Sigmoid colon (tissue), 7 donors: ENCODE data around the gene STK25. TPM values are rescaled to one million over a fixed set of nuclear protein-coding genes. Genes with fewer than 3 reads are reported as not detected.
A peak's percentile ranks its signal among the peaks of the same experiment; 100 is the strongest.

ENCODE experiments used
- DNase-seq: peaks from one replicate; pipeline ENCODE4 v3.0.0-alpha.2; 2019
- H3K27ac ChIP-seq, 4 donors: fragments of 200-600 bp; sonication (generic); one replicate each; pipeline ENCODE4 v1.5.1; 2016 to 2019; ENCODE audit warnings: mild to moderate bottlenecking in 1 of 4
- H3K27me3 ChIP-seq, 3 donors: fragments of 200-600 bp; sonication (generic); one replicate each; pipeline ENCODE4 v1.5.1; 2019; ENCODE audit warnings: mild to moderate bottlenecking in 1 of 3
- H3K36me3 ChIP-seq, 4 donors: fragments of 200-600 bp; sonication (generic); one replicate each; pipeline ENCODE4 v1.5.1; 2016 to 2019
- H3K4me1 ChIP-seq, 4 donors: fragments of 200-600 bp; sonication (generic); one replicate each; pipeline ENCODE4 v1.5.1; 2017 to 2019
- H3K4me3 ChIP-seq, 4 donors: fragments of 200-600 bp; sonication (generic); one replicate each; pipeline ENCODE4 v1.5.1; 2017 to 2019; ENCODE audit warnings: mild to moderate bottlenecking in 2 of 4, moderate library complexity in 1 of 4
- H3K9me3 ChIP-seq, 4 donors: fragments of 200-600 bp in 3 of 4; sonication (generic) in 3 of 4; one replicate each; pipeline versions ENCODE4 v1.5.1 to v1.6.1; 2013 to 2019
- EP300 ChIP-seq, 4 donors: sonication (generic); formaldehyde crosslinking; IDR thresholded peaks; one replicate each; pipeline ENCODE4 v1.6.1; 2017; ENCODE audit warnings: antibody characterized with exemption in 4 of 4
- POLR2A ChIP-seq, 2 donors: fragments of 450-650 bp; IDR thresholded peaks; one replicate each; pipeline ENCODE4 v1.6.1; 2016; ENCODE audit warnings: antibody characterized with exemption in 2 of 2, mild to moderate bottlenecking in 2 of 2, moderate library complexity in 2 of 2
- POLR2AphosphoS5 ChIP-seq, 4 donors: sonication (generic); formaldehyde crosslinking; IDR thresholded peaks; one replicate each; pipeline ENCODE4 v1.6.1; 2017; ENCODE audit warnings: antibody characterized with exemption in 4 of 4
- WGBS, 2 donors: extraction: QIAGEN DNeasy Blood & Tissue Kit; methylation state at CpG; one replicate each; pipeline ENCODE4 v1.1.7; 2013; 5-methylcytosine and 5-hydroxymethylcytosine counted together
- intact Hi-C: fragments of 100-400 bp; cut with DNase I; formaldehyde crosslinking; loops from one replicate; pipeline ENCODE4 v1.15.1; 2023
- polyA plus RNA-seq, 3 donors: library from polyadenylated mRNA; stranded (reverse); fragments of 200-250 nt; gene quantifications; one replicate each; pipeline ENCODE4 v1.2.3, GENCODE V29; 2013
- total RNA-seq, 4 donors: library from RNA; depleted of rRNA; stranded (reverse); fragments of >200 nt; gene quantifications; one replicate each; pipeline ENCODE4 v1.1.0, GENCODE V29; 2016
- TF ChIP-seq, protein P1 (sequence below), 4 experiments: fragments of 450-650 bp in 3 of 4; fragments of 200-600 bp in 1 of 4; IDR thresholded peaks; one replicate each; pipeline ENCODE4 v1.5.1; 2016 to 2019; ENCODE audit warnings: antibody characterized with exemption in 4 of 4, mild to moderate bottlenecking in 3 of 4, moderate library complexity in 2 of 4
- donor health status: healthy with polysubstance abuse.
- donor health status: Bipolar disorder and iron deficiency.
- donor health status: healthy.

The STK25 gene
- total and polyA plus RNA-seq, 7 donors = 77.7 to 266 (median 135) TPM

DNA sequence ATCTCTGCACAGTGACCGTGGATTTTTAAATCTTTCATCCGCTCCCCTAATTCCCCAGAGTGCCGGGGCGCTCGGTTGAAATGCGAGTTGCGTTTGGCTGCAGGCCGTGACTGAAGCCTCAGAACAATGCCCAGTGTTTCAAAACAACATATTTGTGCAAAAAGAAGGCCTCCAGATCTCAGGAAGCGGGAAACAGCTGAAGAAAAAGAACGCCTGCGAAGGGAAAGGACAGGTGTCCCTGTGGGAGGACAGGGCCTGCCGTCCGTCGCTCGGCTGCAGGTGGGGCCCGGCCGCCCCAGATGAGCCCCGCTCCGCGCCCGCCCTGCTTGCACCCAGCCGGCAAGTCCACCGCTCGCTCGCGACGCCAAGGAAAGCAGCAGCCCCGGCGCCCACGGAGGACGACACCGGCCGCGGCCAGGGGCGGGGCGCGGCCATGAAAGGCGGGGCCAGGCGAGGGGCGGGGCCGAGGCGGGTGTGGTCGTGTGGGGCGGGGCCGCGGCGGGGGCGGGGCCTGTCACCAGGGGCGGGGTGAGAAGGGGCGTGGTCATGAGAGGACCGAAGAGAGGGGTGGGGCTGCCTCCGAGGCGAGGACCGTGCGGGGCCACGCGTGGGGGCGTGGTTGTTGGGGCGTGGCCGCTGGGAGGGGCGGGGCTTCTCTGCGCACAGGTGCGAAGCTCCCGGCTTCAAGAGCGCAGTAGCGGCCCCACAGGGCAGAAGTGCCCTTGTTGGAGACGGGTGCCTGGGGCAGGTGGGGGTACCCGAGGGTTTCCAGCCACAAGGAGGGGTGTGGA lies 32.6 kb upstream of the STK25 start:
- no peak for TF ChIP-seq POLR2AphosphoS5 (IDR thresholded peaks at IDR 0.05)
- TF ChIP-seq, protein P1, sequence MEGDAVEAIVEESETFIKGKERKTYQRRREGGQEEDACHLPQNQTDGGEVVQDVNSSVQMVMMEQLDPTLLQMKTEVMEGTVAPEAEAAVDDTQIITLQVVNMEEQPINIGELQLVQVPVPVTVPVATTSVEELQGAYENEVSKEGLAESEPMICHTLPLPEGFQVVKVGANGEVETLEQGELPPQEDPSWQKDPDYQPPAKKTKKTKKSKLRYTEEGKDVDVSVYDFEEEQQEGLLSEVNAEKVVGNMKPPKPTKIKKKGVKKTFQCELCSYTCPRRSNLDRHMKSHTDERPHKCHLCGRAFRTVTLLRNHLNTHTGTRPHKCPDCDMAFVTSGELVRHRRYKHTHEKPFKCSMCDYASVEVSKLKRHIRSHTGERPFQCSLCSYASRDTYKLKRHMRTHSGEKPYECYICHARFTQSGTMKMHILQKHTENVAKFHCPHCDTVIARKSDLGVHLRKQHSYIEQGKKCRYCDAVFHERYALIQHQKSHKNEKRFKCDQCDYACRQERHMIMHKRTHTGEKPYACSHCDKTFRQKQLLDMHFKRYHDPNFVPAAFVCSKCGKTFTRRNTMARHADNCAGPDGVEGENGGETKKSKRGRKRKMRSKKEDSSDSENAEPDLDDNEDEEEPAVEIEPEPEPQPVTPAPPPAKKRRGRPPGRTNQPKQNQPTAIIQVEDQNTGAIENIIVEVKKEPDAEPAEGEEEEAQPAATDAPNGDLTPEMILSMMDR (IDR thresholded peaks at IDR 0.05) = no peak
- TF ChIP-seq POLR2A (IDR thresholded peaks at IDR 0.05) = no peak
- TF ChIP-seq EP300 (IDR thresholded peaks at IDR 0.05) = no peak
- intact Hi-C loops = no loop called here
- H3K4me3 ChIP-seq = peak overlapping the region in 3 of 4 donors; percentile 28 to 51 (median 44)
- H3K36me3 ChIP-seq = no peaks in the 10 kb centered on the region
- peak overlapping the region in 1 of 4 donors; percentile 79 for H3K27ac ChIP-seq
- H3K27me3 ChIP-seq = peaks cover 16 to 38% (median 24%) of the 10 kb centered on the region in 3 donors
- no peak for DNase-seq
- WGBS, 2 donors = 7 to 8% methylated on average over 68 of the region's 68 CpGs
- no peaks in the 10 kb centered on the region for H3K9me3 ChIP-seq
- H3K4me1 ChIP-seq = peaks cover 0 to 18% (median 16%) of the 10 kb centered on the region in 4 donors

DNA sequence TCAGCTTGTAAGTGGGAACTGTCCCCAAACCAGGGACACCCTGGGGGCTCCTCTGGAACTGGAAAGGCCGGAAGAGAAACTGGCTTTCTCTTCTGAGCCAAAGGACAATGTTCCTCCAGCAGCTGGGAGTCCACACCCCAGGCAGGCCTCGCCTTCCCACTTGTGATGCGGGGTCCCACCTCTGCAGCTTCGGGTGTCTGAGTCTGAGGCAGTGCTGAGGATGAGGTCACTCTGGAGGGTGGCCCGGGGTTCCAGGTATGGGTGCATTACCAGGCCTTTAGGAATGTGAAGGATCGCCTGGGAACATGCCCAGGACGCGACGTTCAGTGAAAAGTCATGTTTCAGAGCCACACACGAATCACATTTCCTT lies 32.0 kb upstream of the STK25 start:
- peaks cover 0 to 18% (median 16%) of the 10 kb centered on the region in 4 donors for H3K4me1 ChIP-seq
- H3K36me3 ChIP-seq = no peaks in the 10 kb centered on the region
- peak overlapping the region in 1 of 4 donors; percentile 79 for H3K27ac ChIP-seq
- DNase-seq = no peak
- no peak for TF ChIP-seq EP300 (IDR thresholded peaks at IDR 0.05)
- TF ChIP-seq POLR2AphosphoS5 (IDR thresholded peaks at IDR 0.05) = no peak
- TF ChIP-seq, protein P1 (IDR thresholded peaks at IDR 0.05) = no peak
- TF ChIP-seq POLR2A (IDR thresholded peaks at IDR 0.05) = no peak
- peak overlapping the region in 2 of 4 donors; percentile 44 to 51 for H3K4me3 ChIP-seq
- intact Hi-C loops = no loop called here
- H3K9me3 ChIP-seq = no peaks in the 10 kb centered on the region
- 45 to 65% methylated on average over 10 of the region's 10 CpGs for WGBS, 2 donors
- peaks cover 16 to 38% (median 24%) of the 10 kb centered on the region in 3 donors for H3K27me3 ChIP-seq

DNA sequence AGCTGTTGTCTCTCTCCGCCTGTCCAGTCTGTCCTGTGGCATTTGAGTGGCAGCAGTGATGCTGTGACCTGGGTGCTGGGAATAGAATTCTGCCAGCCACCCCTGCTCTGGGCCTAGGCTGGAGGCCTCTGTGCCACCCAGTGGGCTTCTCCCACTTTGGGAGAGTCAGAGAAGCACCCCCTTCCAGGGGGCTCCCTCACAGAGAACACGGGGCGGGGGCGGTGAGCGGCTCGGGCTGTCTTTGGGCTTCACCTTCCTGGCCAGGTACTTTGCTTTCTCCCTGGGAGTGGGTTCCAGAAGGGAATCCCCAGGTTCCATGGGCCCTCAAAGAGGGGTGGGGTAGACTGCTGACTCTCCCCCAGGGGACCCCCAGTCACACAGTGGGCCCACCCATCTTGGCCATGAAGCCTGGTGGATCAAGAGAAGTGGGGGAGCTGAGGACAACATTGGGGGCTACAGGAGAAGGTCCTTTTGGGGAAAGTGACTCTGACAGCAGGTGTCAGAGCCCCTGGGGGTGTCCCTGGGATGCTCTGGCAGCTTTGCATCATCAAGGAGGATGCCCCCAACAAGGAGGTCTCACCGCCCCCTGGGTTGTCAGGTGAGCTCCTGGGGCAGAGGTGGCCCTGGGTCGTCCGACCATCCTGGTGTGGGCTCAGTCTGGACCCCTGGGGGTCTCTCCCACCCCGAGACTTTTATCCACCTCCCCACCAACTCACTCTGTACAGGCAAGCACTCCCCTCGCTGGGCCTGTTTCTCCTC lies 31.4 kb upstream of the STK25 start:
- DNase-seq = no peak
- intact Hi-C loops = no loop called here
- H3K36me3 ChIP-seq = no peaks in the 10 kb centered on the region
- peaks cover 16 to 38% (median 24%) of the 10 kb centered on the region in 3 donors for H3K27me3 ChIP-seq
- no peaks in the 10 kb centered on the region for H3K9me3 ChIP-seq
- peak overlapping the region in 1 of 4 donors; percentile 79 for H3K27ac ChIP-seq
- TF ChIP-seq POLR2A (IDR thresholded peaks at IDR 0.05) (no peak), POLR2AphosphoS5 (IDR thresholded peaks at IDR 0.05) (no peak), EP300 (IDR thresholded peaks at IDR 0.05) (no peak)
- TF ChIP-seq, protein P1 (IDR thresholded peaks at IDR 0.05) = no peak
- WGBS, 2 donors = 94 to 97% methylated on average over 11 of the region's 11 CpGs
- peak overlapping the region in 1 of 4 donors; percentile 51 for H3K4me3 ChIP-seq
- peaks cover 0 to 18% (median 16%) of the 10 kb centered on the region in 4 donors for H3K4me1 ChIP-seq

DNA sequence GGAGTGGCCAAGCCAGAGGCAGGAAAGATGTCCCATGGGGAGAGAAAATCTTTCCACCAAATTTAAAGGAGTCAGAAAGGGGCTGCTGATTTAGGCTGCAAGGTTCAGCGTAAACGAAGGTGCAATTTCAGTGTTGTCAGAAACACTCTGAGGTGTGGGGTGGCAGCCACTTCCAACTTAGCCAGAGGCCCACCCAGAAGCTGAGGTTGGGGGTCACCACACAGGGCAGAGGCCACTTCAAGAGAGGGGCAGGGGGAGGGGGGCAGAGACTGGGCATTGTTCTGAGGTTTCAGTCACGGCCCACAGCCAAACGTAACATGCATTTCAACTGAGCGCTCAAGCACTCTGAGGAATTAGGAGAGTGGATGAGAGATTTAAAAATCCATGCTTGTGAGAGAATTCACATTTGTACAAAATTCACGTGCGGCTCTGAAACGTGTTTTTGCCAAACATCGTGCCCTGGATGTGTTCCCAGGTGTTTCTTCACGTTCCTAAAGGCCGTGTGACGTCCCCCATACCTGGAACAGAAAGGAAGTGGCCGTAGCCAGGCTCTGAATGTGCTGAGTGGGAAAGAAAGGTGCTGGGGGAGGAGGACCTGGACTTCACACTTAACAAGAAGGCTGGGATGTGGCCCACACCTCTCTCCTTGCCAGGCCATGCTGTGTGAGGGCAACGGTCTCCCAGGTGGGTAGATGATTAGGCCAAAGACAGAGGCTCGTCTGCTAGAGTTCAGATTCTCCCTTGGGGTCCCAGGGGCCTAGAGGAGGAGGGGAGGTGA lies 30.6 kb upstream of the STK25 start:
- TF ChIP-seq POLR2AphosphoS5 (IDR thresholded peaks at IDR 0.05) (no peak), POLR2A (IDR thresholded peaks at IDR 0.05) (no peak), EP300 (IDR thresholded peaks at IDR 0.05) (no peak)
- TF ChIP-seq, protein P1 (IDR thresholded peaks at IDR 0.05) = no peak
- Histone ChIP-seq H3K27ac (peak overlapping the region in 1 of 4 donors; percentile 79), H3K36me3 (no peaks in the 10 kb centered on the region), H3K27me3 (peaks cover 16 to 38% (median 24%) of the 10 kb centered on the region in 3 donors), H3K4me1 (peaks cover 0 to 18% (median 16%) of the 10 kb centered on the region in 4 donors), H3K4me3 (no peak overlapping the region), H3K9me3 (no peaks in the 10 kb centered on the region)
- DNase-seq = no peak
- intact Hi-C loops = no loop called here
- WGBS, 2 donors = 90% methylated on average over 15 of the region's 15 CpGs
